DLD1 (cell line): ENCODE measurements around the gene CCDC40.

Experiments
- in situ Hi-C: cut with HindIII; loops from 2 replicates; pipeline ENCODE4 v1.10.0; 2017; ENCODE audit warnings: low sequenced_read_pairs

Gene CCDC40

GRCh38 chr17:80126449-80126715 is 89.9 kb downstream of the CCDC40 start:
- in situ Hi-C loops: no loop called here

GRCh38 chr17:80129006-80129565 is 92.6 kb downstream of the CCDC40 start:
- in situ Hi-C loops: no loop called here

- in situ Hi-C loops: no loop called here
These were observed 94.5 kb downstream of the CCDC40 start for GRCh38 chr17:80130992-80131391.

- in situ Hi-C loops: no loop called here
These were observed 96.6 kb downstream of the CCDC40 start for GRCh38 chr17:80132906-80133625.

- in situ Hi-C loops: no loop called here
These were observed 97.2 kb downstream of the CCDC40 start for GRCh38 chr17:80133626-80133970.

- in situ Hi-C loops: no loop called here
These were observed 100.7 kb downstream of the CCDC40 start for GRCh38 chr17:80137131-80137530.

GRCh38 chr17:80138856-80139426 is 102.5 kb downstream of the CCDC40 start:
- in situ Hi-C loops: no loop called here

- in situ Hi-C loops: no loop called here
These were observed 105.2 kb downstream of the CCDC40 start for GRCh38 chr17:80141463-80142165.

- in situ Hi-C loops: no loop called here
These were observed 106.5 kb downstream of the CCDC40 start for GRCh38 chr17:80142929-80143328.

GRCh38 chr17:80145076-80146075 is 108.9 kb downstream of the CCDC40 start:
- in situ Hi-C loops: no loop called here

GRCh38 chr17:80146121-80147034 is 109.9 kb downstream of the CCDC40 start:
- in situ Hi-C loops: no loop called here

- in situ Hi-C loops: no loop called here
These were observed 110.8 kb downstream of the CCDC40 start, which contains the start of gene EIF4A3 for GRCh38 chr17:80147035-80147822. Gene EIF4A3, minus strand, starts transcription at chr17:80147128. Its CDS starts 167 bp downstream, at chr17:80146961.
